GM10248 (cell line): ENCODE measurements around the gene CDKL5.

ENCODE experiments used
- CTCF ChIA-PET: fragments of 300-600 bp; sonication (Branson Sonifier 250); formaldehyde crosslinking; extraction: SDS; loops from one replicate; lab custom pipeline; 2021; ENCODE audit warnings: antibody characterized with exemption; lab: Yijun Ruan, JAX
- POLR2A ChIA-PET: fragments of 350-650 bp; sonication (Branson Sonifier 250); formaldehyde crosslinking; extraction: SDS; loops from one replicate; lab custom pipeline; 2020; ENCODE audit warnings: antibody characterized with exemption; lab: Yijun Ruan, JAX
- DNase-seq: peaks from one replicate; pipeline ENCODE4 v3.0.0; 2012; ENCODE audit errors: extremely low spot score
- TF ChIP-seq, protein P1 (sequence below): IDR thresholded peaks from 2 replicates; pipeline ENCODE4 v1.5.1; 2012; ENCODE audit warnings: mild to moderate bottlenecking, low read depth; ENCODE audit errors: extremely low read depth, missing control alignments, control extremely low read depth

CDKL5 gene

DNA sequence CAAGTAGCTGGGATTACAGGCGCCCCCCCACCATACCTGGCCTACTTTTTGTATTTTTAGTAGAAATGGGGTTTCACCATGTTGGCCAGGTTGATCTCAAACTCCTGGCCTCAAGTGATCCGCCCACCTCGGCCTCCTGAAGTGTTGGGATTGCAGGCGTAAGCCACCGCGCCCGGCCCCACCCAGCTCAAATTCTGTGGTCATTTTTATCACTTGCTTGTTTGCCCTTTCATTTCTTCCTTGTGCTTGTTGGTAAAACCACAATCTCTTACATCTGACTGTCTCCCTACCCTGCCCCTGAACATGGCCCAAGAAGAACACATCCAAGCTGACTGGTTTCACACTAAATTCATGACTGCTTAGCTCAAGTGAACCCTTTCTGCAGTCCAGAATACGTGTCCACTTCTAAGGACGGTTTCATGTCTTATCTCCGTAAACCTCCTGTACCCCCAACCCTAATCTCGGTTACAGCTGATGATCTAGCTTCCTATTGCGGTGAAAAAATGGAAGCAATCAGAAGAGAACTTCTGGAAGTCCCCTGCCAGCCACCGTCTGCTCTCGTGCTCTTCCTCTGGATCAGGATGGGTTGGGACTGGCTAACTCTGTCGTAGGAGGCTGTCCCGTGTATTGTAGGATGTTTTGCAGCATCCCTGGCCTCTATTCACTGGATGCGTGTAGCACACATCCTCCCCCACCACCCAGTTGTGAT is 251.9 kb downstream of the CDKL5 start:
- no peak for DNase-seq
- POLR2A ChIA-PET, result interaction anchor here (0.6 kb wide), 1 partner anchor 60 kb away, joined by 11 read pairs; no protein-coding TSS in a partner anchor
- CTCF ChIA-PET, result no interaction called here
- TF ChIP-seq, protein P1, sequence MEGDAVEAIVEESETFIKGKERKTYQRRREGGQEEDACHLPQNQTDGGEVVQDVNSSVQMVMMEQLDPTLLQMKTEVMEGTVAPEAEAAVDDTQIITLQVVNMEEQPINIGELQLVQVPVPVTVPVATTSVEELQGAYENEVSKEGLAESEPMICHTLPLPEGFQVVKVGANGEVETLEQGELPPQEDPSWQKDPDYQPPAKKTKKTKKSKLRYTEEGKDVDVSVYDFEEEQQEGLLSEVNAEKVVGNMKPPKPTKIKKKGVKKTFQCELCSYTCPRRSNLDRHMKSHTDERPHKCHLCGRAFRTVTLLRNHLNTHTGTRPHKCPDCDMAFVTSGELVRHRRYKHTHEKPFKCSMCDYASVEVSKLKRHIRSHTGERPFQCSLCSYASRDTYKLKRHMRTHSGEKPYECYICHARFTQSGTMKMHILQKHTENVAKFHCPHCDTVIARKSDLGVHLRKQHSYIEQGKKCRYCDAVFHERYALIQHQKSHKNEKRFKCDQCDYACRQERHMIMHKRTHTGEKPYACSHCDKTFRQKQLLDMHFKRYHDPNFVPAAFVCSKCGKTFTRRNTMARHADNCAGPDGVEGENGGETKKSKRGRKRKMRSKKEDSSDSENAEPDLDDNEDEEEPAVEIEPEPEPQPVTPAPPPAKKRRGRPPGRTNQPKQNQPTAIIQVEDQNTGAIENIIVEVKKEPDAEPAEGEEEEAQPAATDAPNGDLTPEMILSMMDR, result no peak

DNA sequence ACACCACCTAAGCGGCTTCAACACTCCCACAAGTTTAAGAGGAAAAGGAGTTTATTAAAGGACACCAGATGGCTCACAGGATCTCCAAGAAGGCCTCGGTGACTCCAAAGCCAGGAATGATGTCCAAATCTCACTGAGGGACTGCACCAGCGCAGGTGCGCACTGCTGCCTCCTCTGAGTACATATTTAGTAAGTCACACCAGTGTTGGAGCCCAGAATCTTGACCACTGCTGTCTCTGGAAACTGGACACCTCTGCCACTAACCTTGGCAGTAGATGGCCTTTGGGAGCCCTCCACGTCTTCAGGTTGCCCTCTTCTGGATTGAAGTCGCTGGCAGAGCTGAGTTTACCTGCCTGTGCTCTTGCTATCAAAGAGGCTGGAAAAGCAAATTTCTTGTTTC is 256.6 kb downstream of the CDKL5 start:
- ChIA-PET CTCF (no interaction called here), POLR2A (no interaction called here)
- TF ChIP-seq, protein P1, result no peak
- no peak for DNase-seq

DNA sequence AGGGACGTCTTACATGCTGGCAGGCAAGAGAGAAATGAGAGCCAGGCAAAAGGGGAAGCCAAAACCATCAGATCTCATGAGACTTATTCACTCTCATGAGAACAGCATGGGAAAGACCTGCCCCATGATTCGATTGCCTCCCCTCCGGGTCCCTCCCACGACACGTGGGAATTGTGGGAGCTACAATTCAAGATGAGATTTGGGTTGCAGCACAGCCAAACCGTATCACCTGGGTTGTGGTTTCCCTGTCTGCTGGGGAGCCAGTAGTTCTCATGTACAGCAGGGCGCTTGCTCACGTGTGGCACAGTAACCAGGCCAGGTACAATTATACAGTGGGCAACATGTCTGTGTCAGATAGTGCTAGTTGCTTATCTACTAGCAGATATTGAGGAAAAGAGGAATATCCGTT is 257.6 kb downstream of the CDKL5 start:
- ChIA-PET POLR2A (no interaction called here), CTCF (interaction anchor here (1.3 kb wide), 1 partner anchor 42 kb away, joined by 3 read pairs; no protein-coding TSS in a partner anchor)
- DNase-seq, result no peak

DNA sequence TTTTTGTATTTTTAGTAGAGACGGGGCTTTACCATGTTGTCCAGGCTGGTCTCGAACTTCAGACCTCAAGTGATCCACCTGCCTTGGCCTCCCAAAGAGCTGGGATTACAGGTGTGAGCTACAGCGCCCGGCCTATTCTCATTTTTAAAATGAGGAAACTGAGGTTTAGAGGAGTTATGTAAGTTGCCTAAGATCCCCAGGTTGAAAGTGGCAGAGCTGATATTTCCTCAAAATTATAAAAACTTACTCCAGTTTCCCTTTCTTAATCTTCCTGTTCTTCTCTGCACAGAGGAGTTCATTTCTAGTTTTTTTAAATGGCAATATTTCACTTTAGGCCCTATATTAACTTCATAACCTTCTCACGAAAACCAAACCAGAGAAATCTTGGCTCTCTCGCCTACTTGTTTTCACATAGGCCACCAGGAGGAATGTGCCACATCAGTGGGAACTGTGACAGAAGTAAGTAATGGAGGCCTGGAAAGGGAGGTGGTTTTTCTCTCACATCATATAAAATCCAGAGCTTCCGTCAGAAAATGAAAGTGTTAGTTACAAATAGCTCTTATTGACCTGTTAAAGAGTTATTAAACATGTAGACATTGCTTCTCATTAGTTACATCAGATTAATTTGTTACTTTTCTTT is 262.6 kb downstream of the CDKL5 start:
- CTCF ChIA-PET, result interaction anchor here (0.9 kb wide), 1 partner anchor 13 kb away, joined by 4 read pairs; no protein-coding TSS in a partner anchor
- no peak for DNase-seq
- TF ChIP-seq, protein P1, result no peak
- POLR2A ChIA-PET, result no interaction called here

More for the DNA sequence above, 257.6 kb downstream of the CDKL5 start:
- TF ChIP-seq, protein P1, result no peak

DNA sequence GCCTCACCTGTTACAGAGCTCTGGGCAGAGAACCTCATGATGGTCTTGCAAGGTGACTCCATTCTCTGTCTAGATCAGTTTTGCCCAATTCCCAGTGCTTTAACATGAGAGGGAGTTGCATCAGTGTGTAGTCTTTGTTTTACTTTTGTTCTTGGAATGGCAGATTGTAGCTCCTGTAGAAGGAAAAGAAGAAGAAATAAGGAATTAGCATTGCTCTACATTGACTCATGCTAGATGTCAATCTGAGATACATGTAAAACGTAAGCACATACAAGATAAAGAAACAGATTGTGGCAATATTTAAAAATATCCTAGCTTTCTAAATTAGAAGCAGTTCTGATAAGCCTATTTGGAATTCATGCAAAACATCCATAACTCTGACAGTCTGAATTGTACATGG is 266.0 kb downstream of the CDKL5 start:
- no peak for DNase-seq
- ChIA-PET POLR2A (no interaction called here), CTCF (interaction anchor here (1.4 kb wide), 1 partner anchor 57 kb away, joined by 3 read pairs; no protein-coding TSS in a partner anchor)
- TF ChIP-seq, protein P1, result no peak

DNA sequence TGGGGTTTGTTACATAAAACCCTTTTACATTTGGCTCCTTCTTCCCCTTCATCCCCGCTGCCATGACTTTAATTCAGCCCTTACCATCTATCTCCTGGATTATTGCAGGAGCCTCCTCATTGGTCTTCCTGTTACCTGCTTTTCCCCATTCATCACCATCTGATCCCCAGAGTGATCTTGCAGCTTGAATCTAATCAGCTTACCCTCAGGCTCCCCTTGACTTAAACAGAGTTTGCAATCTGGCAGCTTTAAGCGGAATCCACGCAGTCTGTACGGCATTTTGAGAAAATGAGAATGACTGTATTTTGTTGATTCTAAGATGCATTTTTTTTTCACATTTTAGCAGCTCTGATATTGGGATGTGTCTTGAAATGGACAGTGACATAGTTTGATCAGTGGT is 267.1 kb downstream of the CDKL5 start:
- POLR2A ChIA-PET, result no interaction called here
- DNase-seq, result no peak
- TF ChIP-seq, protein P1, result no peak
- CTCF ChIA-PET, result interaction anchor here (0.8 to 1.0 kb wide), 2 partner anchors 15 to 21 kb away, joined by 3 read pairs; partner anchors contain the start of gene PPEF1
